OCI-LY7 (cell line): ENCODE results near the gene HGS. TPM values are rescaled to one million over a fixed set of nuclear protein-coding genes. Genes with fewer than 3 reads are reported as not detected.

ENCODE experiments used
- BruUV-seq: library from RNA; stranded (reverse); fragments of 400-500 nt; replicated peaks from 2 replicates; lab custom pipeline; 2021; lab: Mats Ljungman, UMichigan
- CTCF ChIA-PET: fragments of 300-600 bp; sonication (Branson Sonifier 250); formaldehyde crosslinking; loops from one replicate; lab custom pipeline; 2022; ENCODE audit warnings: antibody characterized with exemption; ENCODE audit not compliant: unreplicated experiment; lab: Charles Lee
- POLR2A ChIA-PET: fragments of 300-600 bp; sonication (Branson Sonifier 250); formaldehyde crosslinking; loops from one replicate; lab custom pipeline; 2022; ENCODE audit warnings: antibody characterized with exemption; lab: Charles Lee
- DNase-seq: peaks from one replicate; pipeline ENCODE4 v3.0.0-alpha.2; 2015; ENCODE audit warnings: low spot score
- H2AFZ ChIP-seq: fragments of 200-600 bp; sonication (generic), shearing (Covaris generic); 2 replicates; pipeline ENCODE4 v1.6.1; 2014; ENCODE audit warnings: mild to moderate bottlenecking, antibody characterized with exemption, low read length, moderate library complexity
- H3K27ac ChIP-seq: fragments of 200-600 bp; sonication (generic); 2 replicates; pipeline ENCODE4 v1.5.1; 2014; ENCODE audit warnings: mixed run types, low read depth, mild to moderate bottlenecking, moderate library complexity, low read length, inconsistent platforms; ENCODE audit not compliant: poor library complexity, severe bottlenecking
- H3K36me3 ChIP-seq: fragments of 200-600 bp; sonication (generic); 2 replicates; pipeline ENCODE4 v1.6.1; 2014; ENCODE audit warnings: mild to moderate bottlenecking, antibody characterized with exemption, low read length, moderate library complexity, mixed read lengths; ENCODE audit not compliant: insufficient read depth
- H3K4me1 ChIP-seq: fragments of 200-600 bp; sonication (generic); 2 replicates; pipeline ENCODE4 v1.5.1; 2014; ENCODE audit warnings: mild to moderate bottlenecking, low read length; ENCODE audit not compliant: insufficient read depth, poor library complexity, severe bottlenecking
- H3K4me2 ChIP-seq: fragments of 200-600 bp; sonication (generic); 2 replicates; pipeline ENCODE4 v1.6.1; 2014; ENCODE audit warnings: mild to moderate bottlenecking, low read length
- H3K4me3 ChIP-seq: fragments of 200-600 bp; sonication (generic); 2 replicates; pipeline ENCODE4 v1.5.1; 2014; ENCODE audit warnings: mild to moderate bottlenecking, low read depth, low read length; ENCODE audit not compliant: poor library complexity, severe bottlenecking
- H3K79me2 ChIP-seq: fragments of 200-600 bp; sonication (generic); 2 replicates; pipeline ENCODE4 v1.6.1; 2016; ENCODE audit warnings: low read depth, mild to moderate bottlenecking, low read length, moderate library complexity, mixed read lengths; ENCODE audit not compliant: insufficient read depth
- H3K9me2 ChIP-seq: fragments of 200-600 bp; sonication (generic); 2 replicates; pipeline ENCODE4 v1.6.1; 2016; ENCODE audit warnings: mild to moderate bottlenecking, low read length, mixed read lengths; ENCODE audit not compliant: insufficient read depth
- H3K9me3 ChIP-seq: fragments of 200-600 bp; sonication (generic); 2 replicates; pipeline ENCODE4 v1.6.1; 2014; ENCODE audit warnings: mild to moderate bottlenecking, mixed run types, low read length, mixed read lengths
- H4K20me1 ChIP-seq: fragments of 200-600 bp; sonication (generic); 2 replicates; pipeline ENCODE4 v1.6.1; 2014; ENCODE audit warnings: mild to moderate bottlenecking, antibody characterized with exemption, low read length, moderate library complexity, mixed read lengths; ENCODE audit not compliant: insufficient read depth
- CTCF ChIP-seq: fragments of 200-600 bp; sonication (generic); conservative IDR thresholded peaks from 2 replicates; pipeline ENCODE4 v1.5.1; 2014; ENCODE audit warnings: mild to moderate bottlenecking, antibody characterized with exemption, low read length, moderate library complexity, mixed read lengths
- EZH2phosphoT487 ChIP-seq: fragments of 200-600 bp; sonication (generic); IDR thresholded peaks from 2 replicates; pipeline ENCODE4 v1.6.1; 2018; ENCODE audit warnings: low read depth, borderline replicate concordance, mild to moderate bottlenecking, mixed run types, antibody characterized with exemption, low read length, moderate library complexity, mixed read lengths
- intact Hi-C: fragments of 100-400 bp; cut with micrococcal nuclease; formaldehyde crosslinking; loops from one replicate; pipeline ENCODE4 v1.10.0; 2022; ENCODE audit not compliant: unreplicated experiment
- total RNA-seq, 2 experiments: library from RNA; depleted of rRNA in 1 of 2; stranded (reverse); fragments of >200 nt in 1 of 2; shearing (Covaris generic) in 1 of 2; gene quantifications; 2 replicates each; pipeline ENCODE4 v1.2.3, GENCODE V29; 2014 to 2022

HGS gene
- total RNA-seq, 2 experiments from 2014 or later, result 162 to 175 TPM

GRCh38 chr17:81644496-81644895, 39.3 kb upstream of the HGS start:
- Histone ChIP-seq H3K9me3 (no peaks in the 10 kb centered on the region), H3K79me2 (no peaks in the 10 kb centered on the region), H3K4me1 (no peaks in the 10 kb centered on the region), H4K20me1 (no peaks in the 10 kb centered on the region), H2AFZ (no peak overlapping the region), H3K9me2 (no peaks in the 10 kb centered on the region), H3K27ac (no peak overlapping the region), H3K36me3 (no peaks in the 10 kb centered on the region), H3K4me2 (no peak overlapping the region), H3K4me3 (no peak overlapping the region)
- BruUV-seq, result no TSS peak
- CTCF ChIA-PET, result no interaction called here
- intact Hi-C loops, result no loop called here
- POLR2A ChIA-PET, result no interaction called here
- TF ChIP-seq CTCF, result no peak
- no peak for TF ChIP-seq EZH2phosphoT487
- no peak for DNase-seq

- Histone ChIP-seq H3K27ac (no peak overlapping the region), H3K79me2 (no peaks in the 10 kb centered on the region), H3K36me3 (no peaks in the 10 kb centered on the region), H2AFZ (no peak overlapping the region), H3K4me2 (no peak overlapping the region), H3K4me3 (no peak overlapping the region), H4K20me1 (no peaks in the 10 kb centered on the region), H3K4me1 (no peaks in the 10 kb centered on the region), H3K9me3 (no peaks in the 10 kb centered on the region), H3K9me2 (no peaks in the 10 kb centered on the region)
- no peak for DNase-seq
- POLR2A ChIA-PET, result no interaction called here
- BruUV-seq, result no TSS peak
- intact Hi-C loops, result no loop called here
- TF ChIP-seq EZH2phosphoT487 (no peak), CTCF (no peak)
- CTCF ChIA-PET, result no interaction called here
Measured at GRCh38 chr17:81644976-81645952, 38.5 kb upstream of the HGS start.
